HG02623 (cell line): Measurements from ENCODE around the gene GALR1.
"Not testable (repeated sequence)": the region's sequence is repeated elsewhere in the genome, so short reads cannot be mapped to it uniquely, and the experiment has no call there.

Experiments used
- ATAC-seq: cut with Tn5 transposase; IDR thresholded peaks from one replicate; pipeline ENCODE4 v1.9.1; 2021; ENCODE audit warnings: moderate library complexity; ENCODE audit not compliant: unreplicated experiment

Gene GALR1

GRCh38 chr18:77250926-77251729 is 1.5 kb downstream of the GALR1 start:
- ATAC-seq = no peak

GRCh38 chr18:77251730-77252050 is 2.0 kb downstream of the GALR1 start:
- ATAC-seq = no peak

- ATAC-seq = no peak
Observed at GRCh38 chr18:77254711-77255405, 5.2 kb downstream of the GALR1 start.

GRCh38 chr18:77255426-77256105 is 5.9 kb downstream of the GALR1 start:
- no peak for ATAC-seq

- ATAC-seq = no peak
Observed at GRCh38 chr18:77262643-77263465, 13.2 kb downstream of the GALR1 start.

GRCh38 chr18:77263466-77263763 is 13.8 kb downstream of the GALR1 start:
- ATAC-seq = no peak

GRCh38 chr18:77267969-77268368 is 18.3 kb downstream of the GALR1 start:
- no peak for ATAC-seq

- ATAC-seq = no peak
Observed at GRCh38 chr18:77268456-77268855, 18.8 kb downstream of the GALR1 start.

GRCh38 chr18:77271576-77272481 is 22.2 kb downstream of the GALR1 start:
- ATAC-seq = no peak

GRCh38 chr18:77290841-77291240 is 41.2 kb downstream of the GALR1 start:
- ATAC-seq = not testable (repeated sequence)

- ATAC-seq = no peak
Observed at GRCh38 chr18:77298172-77298571, 48.5 kb downstream of the GALR1 start.

- ATAC-seq = no peak
Observed at GRCh38 chr18:77299706-77300105, 50.1 kb downstream of the GALR1 start.

GRCh38 chr18:77300579-77300978 is 50.9 kb downstream of the GALR1 start:
- no peak for ATAC-seq

GRCh38 chr18:77304268-77304667 is 54.6 kb downstream of the GALR1 start:
- no peak for ATAC-seq

- ATAC-seq = no peak
Observed at GRCh38 chr18:77305676-77306075, 56.0 kb downstream of the GALR1 start.

GRCh38 chr18:77308216-77308615 is 58.6 kb downstream of the GALR1 start:
- ATAC-seq = no peak

- no peak for ATAC-seq
Observed at GRCh38 chr18:77314511-77314910, 64.9 kb downstream of the GALR1 start.

GRCh38 chr18:77314952-77315351 is 65.3 kb downstream of the GALR1 start:
- no peak for ATAC-seq

GRCh38 chr18:77316008-77316407 is 66.4 kb downstream of the GALR1 start:
- ATAC-seq = no peak

GRCh38 chr18:77316641-77317040 is 67.0 kb downstream of the GALR1 start:
- no peak for ATAC-seq
